Effector CD8-positive, alpha-beta T cell (primary cell): Measurements from ENCODE around the gene WNT5A.

Experiments
- DNase-seq: peaks from one replicate; lab custom pipeline; 2025; lab: John Stamatoyannopoulos, UW
- total RNA-seq, 4 experiments: gene quantifications; one replicate each; lab custom pipeline; 2026; lab: John Stamatoyannopoulos, UW

The WNT5A gene
- 0 to 0.72 (median 0.04) reads per million in 4 experiments for total RNA-seq

DNA sequence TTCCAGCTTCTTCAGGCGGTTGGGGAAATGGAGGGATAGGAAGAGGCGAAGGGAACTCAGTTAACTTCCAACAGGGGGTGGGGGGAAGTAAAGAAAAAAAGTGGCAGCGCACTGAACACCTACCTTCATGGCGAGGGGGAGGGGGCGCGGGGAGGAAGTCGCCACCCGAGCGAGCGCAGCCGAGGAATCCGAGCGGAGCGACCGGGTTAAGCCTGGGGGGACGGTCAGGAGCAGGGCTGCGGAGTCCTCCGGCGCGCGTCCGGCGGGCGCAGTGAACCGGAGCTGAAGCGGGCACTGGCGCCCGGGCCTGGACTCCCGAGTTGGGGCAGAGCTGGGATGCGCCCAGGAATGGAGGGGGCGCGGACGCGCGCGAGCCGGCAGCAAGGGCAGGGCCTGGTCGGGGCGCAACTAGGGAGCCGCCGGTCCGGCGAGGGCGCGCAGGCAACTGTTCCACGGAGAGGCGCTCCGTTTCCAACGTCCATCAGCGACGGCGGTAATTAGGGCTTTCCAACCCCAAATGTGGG, at the start of gene WNT5A:
TSS of gene WNT5A (minus strand) at position 450 of the 524 bp plus-strand sequence. CDS start at position 129, 321 bp downstream.
- no peak for DNase-seq

DNA sequence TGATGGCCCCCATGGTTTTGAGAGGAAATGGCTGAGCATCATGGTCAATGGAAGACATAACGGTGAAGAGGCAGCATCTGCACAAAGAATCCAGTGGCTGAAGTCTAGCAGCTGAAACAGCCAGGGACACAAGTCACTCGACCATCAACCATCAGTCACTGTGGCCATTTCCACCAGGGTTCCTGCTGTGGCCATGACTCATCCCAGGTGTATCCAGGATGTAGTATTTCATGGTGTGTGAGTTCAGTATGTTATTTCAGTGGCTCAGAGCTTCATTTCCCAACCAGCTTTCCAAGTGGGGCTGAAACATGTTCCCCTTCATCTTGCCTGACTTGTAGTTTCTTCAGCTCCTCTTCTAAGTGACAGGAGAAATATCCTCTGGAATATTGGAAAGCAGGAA, 47.8 kb upstream of the WNT5A start:
- DNase-seq: no peak

DNA sequence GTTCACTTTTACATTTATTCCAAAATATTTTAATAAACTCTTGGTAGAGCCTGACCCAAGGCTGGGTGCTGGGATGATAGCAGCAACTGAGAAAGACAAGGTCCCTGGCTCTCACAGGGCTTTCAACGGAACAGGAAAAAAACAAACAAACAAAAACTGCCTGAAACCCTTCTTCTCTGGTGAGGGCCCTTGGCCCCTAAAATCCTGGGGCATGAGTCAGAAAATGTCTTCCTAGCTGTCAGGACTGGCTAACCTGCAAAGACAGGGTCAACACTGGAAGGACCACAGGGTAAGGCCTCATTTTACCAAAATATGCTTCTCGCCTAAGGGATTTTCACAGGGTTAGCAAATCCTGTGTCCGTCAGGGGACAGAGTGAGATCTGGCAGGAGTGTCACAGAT, 45.7 kb upstream of the WNT5A start:
- no peak for DNase-seq

DNA sequence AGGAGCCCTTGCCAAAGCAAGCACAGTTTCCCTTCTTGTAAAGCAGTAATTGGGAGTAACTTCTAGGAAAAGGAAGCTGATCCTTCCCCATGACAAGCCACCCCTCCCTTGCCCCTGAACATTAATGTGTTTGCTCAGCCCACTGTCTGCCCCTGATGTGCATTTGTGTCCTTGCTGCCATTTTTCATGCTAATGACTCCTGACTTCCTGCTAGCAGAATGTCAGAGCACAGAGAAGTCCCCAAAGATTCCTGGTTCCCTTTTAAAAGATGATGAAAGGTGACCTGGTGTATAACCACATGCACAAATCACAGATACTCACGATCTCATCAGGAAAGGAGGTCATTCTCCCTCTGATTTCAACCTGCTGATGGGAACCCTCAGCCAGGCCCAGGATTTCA, 44.2 kb upstream of the WNT5A start:
- no peak for DNase-seq

DNA sequence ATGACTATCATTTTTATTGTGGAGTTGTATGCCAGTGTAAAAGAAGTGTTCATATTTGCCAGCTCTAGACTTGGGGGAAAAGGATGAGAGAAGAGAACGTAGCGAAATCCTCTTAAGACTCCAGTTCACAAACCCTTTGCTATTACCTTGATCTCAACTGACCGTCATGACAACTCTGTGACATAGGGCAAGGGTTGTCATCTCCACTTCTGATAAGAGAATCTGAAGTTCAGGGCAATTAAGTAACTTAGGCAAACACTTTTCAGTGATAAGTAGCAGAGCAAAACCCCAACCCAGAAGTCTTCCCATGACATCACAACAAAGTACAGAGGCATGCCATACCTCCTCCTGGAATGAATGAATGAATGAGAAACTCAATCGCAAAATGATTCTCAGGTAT, 40.3 kb upstream of the WNT5A start:
- no peak for DNase-seq

DNA sequence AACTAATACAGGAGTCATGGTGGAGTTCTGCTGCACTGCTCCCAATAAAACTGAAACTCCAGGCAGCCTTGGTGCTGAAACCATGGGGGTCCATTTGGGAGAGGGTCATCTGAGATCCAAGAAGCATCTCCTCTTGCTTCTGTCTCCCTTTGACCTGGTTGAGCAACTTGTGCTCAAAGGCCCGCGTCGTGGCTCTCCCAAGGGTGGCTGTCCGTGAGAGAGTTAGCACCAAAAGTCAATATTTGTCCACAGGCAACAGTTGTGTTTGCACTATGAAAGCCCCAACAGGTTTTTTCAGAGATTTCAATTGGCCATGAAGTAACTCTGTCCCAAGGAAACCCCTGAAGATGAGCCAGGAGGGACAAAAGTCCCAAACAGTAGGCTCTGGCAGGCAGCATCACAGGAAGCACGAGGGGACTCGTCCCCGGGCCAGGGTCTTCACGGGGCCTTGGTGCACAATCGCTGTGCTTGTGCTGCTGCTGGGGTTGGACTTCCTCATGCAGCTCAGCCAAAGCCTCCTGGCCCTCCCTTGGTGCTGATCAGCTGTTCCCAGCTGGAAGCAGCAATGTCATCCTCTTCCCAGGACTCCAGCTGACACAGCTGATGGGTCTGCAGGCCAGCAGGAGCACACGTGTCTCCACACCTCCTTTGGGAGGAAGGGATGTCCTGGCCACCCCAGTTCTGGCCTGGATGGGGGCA, 39.4 kb upstream of the WNT5A start:
- no peak for DNase-seq

DNA sequence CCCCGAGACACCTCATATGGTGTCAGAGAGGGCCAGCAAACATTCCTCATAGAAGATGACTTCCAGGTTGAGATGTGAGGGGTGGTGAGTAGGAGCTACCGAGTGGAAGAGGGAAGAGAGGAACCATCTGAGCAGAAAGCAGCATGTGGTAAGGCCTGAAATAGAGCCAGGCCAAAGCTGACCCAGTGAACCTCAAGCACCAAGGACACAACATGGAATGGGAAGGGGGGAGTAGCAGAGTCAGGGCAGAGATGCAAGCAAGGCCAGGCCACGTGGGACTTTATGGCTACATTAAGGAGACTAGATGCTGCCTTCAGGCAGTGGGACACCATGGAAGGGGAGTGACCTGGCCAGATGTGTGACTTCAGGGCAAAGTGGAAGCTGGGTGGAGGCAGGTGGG, 38.3 kb upstream of the WNT5A start:
- no peak for DNase-seq

DNA sequence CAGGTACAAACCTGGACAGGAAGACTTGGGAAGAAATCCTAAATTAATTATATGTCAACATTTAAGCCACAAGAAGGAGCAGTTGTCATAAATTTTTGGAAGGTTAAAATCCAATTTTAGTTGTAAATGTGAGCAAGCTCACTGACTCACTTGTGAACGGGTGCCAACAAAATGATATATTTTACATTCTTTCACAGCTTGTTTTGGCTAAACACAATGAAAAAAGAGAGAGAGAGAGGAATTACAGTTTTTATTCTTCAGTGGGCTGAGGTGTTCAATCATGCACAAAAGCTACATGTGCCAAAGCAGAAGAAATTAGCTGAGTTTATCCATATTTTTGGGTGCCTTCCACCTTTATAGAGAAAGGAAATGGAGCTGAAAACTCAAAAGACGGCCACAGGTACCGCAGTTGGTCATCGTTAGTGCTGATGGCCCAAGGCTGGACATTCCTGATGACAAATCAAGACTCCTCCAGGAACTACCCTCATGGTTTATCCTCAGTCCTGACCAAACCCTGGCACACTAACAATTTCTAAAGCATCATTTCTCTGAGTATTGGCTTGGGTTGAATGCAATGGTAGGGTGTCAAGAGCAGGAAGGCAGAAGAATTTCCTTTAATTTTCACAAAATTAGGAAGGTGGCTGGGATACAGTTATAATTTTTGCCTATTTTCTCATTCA, 37.6 kb upstream of the WNT5A start:
- DNase-seq: no peak

DNA sequence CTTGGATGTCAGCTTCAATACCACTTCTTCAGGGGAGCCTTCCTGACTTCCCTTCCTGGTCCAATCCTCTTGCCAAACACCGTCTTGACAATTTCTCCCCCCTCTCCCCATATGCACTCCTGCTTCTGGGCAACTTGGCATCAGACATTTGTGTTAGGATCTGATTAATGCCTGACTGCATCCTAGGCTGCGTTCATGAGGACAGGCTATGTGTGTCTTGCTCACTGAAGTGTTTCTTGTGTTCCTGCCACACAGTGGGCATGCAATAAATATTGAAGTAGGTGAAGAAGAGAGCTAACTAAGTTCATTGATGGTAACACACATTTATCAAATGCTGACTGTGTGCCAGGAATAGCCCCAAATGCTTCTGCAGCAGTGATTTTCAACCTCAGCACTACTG, 36.4 kb upstream of the WNT5A start:
- no peak for DNase-seq

DNA sequence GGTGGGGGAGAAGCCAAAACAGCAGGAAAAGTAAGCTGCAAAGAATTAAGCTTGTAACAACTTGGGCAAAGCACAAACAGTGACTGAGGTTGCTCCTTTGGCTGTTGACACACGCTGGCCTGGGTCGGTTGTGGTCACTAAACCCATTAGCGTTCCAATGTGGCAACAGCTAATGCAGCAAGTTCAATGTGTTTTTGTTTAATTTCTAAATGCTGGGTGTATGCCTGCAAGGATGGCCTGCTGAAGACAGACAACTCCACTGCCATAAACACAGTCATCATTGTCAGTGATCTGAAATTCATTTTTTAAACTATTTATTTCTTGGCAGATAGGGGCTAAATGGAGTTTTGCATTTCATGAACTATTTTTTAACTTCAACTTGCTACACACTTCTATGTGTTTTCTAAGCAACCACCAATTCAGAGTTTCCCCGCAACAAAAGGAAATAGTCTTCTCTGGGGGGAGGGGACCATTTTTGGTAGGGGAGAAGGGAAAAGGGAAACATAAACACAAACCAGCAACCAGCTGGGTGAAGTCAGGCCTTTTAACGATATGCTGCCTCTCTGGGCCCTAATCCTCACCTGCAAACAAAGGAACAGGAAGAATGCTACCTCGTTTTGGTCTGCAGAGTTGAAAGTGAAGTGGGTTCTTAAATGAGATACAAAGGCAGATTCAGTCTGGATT, 34.8 kb upstream of the WNT5A start:
- DNase-seq: no peak

DNA sequence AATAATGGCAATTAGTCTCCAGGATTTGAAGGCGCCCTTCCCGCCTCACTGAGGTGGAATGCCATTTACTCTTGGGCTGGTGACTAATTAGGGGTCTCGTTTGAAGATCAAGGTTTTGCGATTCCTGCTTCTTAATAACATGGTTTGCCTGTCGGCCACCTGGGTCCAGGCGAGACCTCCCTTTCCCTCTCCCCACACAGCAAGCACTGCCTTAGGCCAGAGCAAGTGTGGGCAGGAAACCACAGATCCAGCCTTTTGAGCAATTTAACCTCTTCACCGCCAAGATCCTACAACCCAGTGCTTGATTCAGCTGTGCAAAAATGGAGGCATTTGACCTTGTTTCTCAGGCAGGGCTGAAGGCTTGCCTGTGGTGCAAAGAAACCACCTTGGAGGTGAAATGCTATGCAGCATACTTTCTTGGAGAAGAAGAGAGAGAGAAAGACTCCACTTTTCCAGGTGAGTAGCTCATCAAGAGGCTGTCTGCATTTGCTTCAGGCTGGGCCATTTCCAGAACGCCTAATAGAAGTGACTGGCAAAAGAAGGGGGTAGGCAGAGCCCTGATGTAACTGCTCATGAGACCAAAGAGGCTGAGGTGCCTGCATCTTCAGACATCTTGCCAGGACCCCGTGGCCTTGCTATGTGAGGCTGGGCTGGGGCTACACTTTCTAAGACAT, 34.1 kb upstream of the WNT5A start:
- DNase-seq: no peak

DNA sequence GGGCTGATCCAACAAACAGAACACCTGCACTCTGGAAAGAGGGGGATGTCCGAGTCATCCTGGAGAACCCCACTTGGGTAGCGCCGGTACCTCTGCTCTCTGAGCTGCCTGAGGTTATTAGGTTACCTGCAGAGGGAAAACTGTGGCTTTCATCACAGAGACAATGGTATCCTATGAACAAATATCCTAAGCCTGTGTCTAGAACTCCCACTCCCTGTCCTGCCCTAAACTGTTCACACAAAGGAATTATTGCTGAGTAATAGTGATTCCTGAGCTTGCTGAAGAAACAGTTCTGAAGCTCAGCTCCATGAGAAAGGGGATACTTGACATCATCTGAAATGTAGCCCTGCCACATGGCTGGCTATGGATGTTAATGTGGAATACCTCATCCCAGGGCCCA, 31.9 kb upstream of the WNT5A start:
- DNase-seq: no peak

DNA sequence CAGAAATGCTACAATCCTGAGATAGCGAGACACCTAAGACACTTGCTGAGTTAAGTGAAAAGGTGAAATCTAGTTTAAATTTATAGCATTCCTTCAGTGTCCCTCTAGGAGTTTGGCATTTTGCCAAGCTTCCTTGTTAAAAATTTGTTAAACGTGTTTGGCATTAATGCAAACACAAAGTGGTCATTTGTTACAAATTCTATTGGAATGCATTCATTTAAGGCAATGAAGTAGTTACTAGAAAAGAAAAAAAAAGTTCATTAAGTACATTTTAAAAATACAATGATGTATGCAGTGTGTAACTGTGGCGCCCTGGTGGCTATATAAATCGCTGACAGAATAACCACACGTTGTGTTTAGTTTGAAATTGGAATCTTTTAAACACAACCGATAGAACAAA, 31.3 kb upstream of the WNT5A start:
- DNase-seq: no peak

DNA sequence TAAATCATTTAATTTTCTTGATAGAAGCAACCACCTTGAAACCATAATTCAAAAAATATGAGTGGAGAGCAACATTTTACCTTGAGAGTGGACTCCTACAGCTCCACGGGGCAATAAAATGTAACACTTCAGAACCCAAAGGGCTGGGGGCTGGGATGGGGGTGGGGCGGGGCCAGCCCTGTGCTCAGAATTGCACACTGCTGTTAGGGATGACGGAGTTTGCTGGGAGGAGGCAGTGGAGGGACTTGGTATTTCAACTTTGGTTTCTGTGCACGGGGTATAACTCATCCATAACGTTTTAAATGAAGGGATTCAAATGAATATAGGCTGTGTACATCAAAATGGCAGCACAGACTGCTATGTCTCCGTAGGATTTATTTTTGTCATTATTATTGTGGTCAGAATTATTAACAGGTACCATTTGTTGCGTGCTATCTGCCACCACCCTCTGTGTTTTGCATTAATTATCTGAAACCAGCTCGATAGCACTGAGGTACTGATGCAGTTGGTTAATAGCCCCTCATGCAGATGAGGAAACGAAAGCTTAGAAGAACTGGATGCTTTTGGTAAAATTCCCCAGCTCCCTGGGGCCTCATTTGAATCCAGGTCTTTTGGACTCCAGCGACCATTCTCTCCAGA, 29.4 kb upstream of the WNT5A start:
- DNase-seq: no peak

DNA sequence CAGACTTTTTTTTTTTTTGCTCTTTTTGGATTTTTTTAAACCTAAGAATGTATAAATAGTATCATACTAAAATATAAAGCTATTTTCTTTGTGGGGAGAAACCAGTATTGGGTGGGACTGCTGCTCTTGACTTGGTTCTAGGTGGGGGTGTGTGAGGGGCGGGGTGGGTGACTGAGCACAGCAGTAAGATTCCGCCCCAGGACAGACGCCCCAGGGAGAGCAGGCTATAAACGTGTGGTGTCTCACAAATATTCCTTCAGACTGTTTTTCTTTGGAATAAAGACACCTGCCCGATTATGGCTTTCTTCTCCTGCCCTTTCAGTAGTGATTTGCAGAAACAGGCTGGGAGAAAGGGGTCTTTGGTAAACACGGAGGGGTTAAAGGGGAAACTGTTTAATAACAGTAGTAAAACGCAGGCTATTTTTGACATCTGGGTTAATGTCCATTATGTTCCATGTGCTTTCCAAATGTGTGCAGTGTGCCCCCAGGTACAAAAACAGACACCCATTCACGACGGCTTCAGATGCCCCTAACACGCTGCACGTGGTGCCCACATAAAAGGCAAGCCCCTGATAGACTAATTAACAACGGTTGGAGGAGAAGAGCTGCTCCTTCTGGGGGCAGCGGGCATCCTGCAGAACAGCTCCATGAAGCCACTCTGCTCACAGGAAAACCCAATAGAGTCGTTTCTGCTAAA, 28.6 kb upstream of the WNT5A start:
- DNase-seq: no peak

DNA sequence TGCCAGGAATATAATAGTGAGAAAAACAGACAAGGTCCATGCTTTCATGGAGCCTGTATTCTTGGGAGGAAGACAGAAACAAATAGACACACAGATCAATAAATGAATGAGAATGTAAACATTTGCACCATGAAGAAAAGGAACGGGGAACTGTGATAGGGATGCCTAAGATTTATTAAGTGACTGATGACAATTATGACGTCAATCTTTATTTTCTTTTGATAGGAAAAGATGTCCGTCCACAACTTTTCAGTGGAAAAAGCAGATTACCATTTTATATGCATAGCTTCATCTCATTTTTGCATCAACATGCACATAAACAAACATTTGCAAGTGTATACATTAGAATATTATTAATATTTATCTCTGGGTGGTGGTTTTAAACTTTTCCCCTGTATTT, 27.9 kb upstream of the WNT5A start:
- no peak for DNase-seq

DNA sequence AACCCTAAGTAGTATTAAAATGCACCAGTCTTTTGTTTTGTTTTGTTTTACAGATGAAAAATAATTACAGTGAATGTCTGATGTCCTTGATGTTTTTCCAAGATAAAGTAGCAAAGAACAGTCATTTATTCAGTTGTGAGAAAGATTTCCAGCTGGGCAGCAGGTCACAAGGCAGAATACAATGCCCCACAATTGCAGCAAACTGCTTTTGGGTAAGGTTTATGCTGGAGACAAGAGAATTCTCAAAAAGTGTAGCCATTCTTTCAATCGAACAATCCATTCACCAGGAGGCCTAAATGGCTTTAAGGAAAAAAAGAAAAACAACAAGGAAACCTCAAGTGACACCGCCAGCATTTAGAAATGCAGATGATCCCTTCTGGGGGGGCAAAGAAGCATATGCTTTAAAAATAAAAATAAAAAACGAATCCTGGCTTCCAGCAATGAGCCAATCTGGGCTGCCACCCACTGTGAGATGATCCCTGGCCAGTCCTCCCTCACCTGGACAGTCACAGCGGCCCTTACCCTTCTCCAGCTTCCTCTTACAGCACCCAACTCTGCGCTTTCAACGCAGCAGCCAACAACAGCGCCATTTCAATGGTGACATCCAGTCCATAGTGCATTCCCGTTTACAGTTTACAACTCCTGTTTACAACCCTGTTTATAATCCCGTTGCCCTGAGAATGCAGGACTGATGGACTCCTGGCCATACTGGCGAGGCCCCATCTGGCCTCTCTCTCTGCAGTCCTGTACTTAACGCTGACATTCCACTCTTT, 25.7 kb upstream of the WNT5A start:
- DNase-seq: no peak

DNA sequence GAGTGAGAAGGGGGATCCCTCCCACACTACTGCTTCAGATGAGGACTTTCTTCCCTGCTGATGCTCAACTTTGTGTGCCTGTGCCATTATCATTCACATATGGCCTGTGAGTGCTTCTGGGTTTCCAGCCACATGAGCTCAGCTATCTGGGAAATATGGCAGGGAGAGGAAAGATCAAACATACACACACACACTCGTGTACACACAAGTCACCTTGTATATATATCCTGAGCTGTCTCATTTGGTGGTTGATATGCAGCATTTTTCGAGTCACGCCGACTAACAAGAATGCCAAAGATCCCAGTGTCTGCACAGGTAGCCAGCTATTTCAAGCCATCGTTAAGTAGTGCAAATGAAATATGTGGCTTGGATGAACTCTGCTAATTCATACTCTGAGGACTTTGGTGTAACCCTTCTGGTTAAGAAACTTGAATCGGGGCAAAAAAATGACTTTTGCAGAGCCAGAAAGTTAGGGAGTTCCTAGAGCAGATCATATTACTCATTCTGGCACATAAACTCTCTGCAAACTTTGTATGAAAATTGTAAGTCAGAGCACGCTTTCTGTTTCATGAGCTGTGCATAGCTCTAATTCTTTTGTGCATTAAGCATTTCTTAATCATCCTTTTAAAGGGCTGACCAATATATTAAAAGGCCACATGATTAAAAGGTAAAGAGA, 24.9 kb upstream of the WNT5A start:
- DNase-seq: no peak

DNA sequence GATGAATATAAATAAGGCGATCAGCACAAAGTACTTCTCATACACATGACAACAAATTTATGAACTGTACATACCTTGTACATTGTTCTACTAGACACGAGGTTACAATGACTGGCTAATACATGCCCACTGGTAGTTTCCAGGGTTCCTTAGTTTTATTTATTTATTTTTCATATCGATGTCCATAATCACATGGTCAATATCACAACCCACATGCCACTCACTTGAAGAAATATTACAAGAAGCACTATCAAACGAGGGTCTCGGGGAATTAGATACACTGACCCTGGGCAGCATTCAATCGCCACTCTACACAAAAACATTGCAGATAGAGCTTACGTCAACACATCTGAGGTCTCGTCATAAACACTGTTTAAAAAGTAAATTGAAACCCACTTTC, 21.2 kb upstream of the WNT5A start:
- no peak for DNase-seq

DNA sequence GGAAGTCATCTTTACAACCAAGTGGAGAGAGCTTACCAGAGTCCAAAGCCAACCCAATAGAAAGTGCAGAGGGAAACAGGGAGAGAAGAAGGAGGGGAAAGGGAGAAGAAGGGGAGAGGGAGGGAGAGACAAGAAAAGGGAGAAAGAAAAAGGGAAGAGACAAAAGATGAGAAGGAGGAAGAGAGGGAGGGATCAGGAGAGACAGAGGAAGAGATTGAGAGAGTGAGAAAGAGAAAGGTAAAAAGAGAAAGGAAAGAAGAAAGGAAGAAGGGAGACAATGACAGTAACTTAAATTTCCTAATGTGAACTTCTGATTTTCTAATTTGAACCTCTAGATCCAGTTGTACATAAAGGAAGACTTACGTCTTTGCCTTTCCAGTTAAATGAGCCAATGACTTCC, 20.7 kb upstream of the WNT5A start:
- DNase-seq: no peak
